ENCODE data around the gene TSPAN31. TPM values are rescaled to one million over a fixed set of nuclear protein-coding genes. Genes with fewer than 3 reads are reported as not detected.
A peak's percentile ranks its signal among the peaks of the same experiment; 100 is the strongest.

The TSPAN31 gene
- total RNA-seq, 1 donor, result 62.2 TPM

- H3K4me3 ChIP-seq (ENCODE audit: low read depth, low read length), result no peak overlapping the region
- no peak for DNase-seq (ENCODE audit: low read depth)
- TF ChIP-seq CTCF (IDR thresholded peaks at IDR 0.05; ENCODE audit: insufficient read depth, low read depth, low read length), result no peak
Observed at GRCh38 chr12:57760347-57760982, 15.6 kb downstream of the TSPAN31 start.

GRCh38 chr12:57761391-57761998, 16.7 kb downstream of the TSPAN31 start:
- no peak overlapping the region for H3K4me3 ChIP-seq (ENCODE audit: low read depth, low read length)
- DNase-seq (ENCODE audit: low read depth), result no peak
- no peak for TF ChIP-seq CTCF (IDR thresholded peaks at IDR 0.05; ENCODE audit: insufficient read depth, low read depth, low read length)

- no peak for DNase-seq (ENCODE audit: low read depth)
- no peak overlapping the region for H3K4me3 ChIP-seq (ENCODE audit: low read depth, low read length)
- no peak for TF ChIP-seq CTCF (IDR thresholded peaks at IDR 0.05; ENCODE audit: insufficient read depth, low read depth, low read length)
Observed at GRCh38 chr12:57762463-57762862, 17.6 kb downstream of the TSPAN31 start.

GRCh38 chr12:57763881-57764661, 19.2 kb downstream of the TSPAN31 start:
- DNase-seq (ENCODE audit: low read depth), result no peak
- H3K4me3 ChIP-seq (ENCODE audit: low read depth, low read length), result no peak overlapping the region
- no peak for TF ChIP-seq CTCF (IDR thresholded peaks at IDR 0.05; ENCODE audit: insufficient read depth, low read depth, low read length)

- H3K4me3 ChIP-seq (ENCODE audit: low read depth, low read length), result no peak overlapping the region
- DNase-seq (ENCODE audit: low read depth), result no peak
- no peak for TF ChIP-seq CTCF (IDR thresholded peaks at IDR 0.05; ENCODE audit: insufficient read depth, low read depth, low read length)
Observed at GRCh38 chr12:57764662-57765002, 19.8 kb downstream of the TSPAN31 start.

- TF ChIP-seq CTCF (IDR thresholded peaks at IDR 0.05; ENCODE audit: insufficient read depth, low read depth, low read length), result peak; percentile 23
- DNase-seq (ENCODE audit: low read depth), result no peak
- H3K4me3 ChIP-seq (ENCODE audit: low read depth, low read length), result peak overlapping the region; percentile 44
Observed at GRCh38 chr12:57765003-57765697, 20.3 kb downstream of the TSPAN31 start.

Data from fibroblast of villous mesenchyme (primary cell).